ENCODE measurements around the gene C6orf15.
"Not testable (repeated sequence)": the region's sequence is repeated elsewhere in the genome, so short reads cannot be mapped to it uniquely, and the experiment has no call there.

Gene C6orf15

DNA sequence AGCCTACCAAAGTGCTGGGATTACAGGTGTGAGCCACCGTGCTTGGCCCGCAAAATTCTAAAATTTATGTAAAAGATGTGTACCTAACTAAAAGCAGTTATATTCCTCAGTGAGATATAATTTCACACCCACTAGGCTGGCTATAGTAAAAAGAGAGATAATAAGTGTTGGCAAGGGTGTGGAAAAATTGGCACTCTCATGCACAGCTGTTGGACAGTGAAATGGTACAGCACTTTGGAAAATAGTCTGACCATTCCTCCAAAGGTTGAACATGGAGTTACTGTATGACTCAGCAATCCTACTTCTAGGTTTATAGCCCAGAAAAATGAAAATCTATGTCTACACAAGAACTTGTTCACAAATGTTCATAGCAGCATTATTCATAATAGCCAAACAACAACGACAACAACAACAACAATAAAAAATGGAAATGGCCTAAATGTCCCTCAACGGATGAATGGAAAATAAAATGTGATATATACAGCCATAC is 13.9 kb downstream of the C6orf15 start:
- no peak for DNase-seq

DNA sequence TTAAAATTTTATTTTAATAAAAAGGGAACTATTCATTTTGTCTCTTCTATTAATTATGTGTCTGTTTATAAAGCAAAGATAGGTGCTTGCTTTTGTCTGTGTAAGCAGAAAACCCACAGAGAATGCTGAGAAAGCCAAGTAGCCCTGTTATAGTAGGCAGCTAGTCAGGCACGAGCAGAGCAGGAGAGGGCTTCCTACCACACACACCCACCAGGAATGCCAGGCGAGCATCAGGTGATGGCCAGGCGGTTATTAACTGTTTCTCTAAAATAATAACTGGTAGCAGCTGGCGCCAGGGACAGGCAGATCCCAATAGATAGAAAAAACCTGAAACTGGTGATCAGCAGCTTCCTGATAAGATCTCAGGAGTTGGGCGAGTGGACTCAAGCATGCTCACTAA is 15.7 kb downstream of the C6orf15 start:
- DNase-seq: no peak

DNA sequence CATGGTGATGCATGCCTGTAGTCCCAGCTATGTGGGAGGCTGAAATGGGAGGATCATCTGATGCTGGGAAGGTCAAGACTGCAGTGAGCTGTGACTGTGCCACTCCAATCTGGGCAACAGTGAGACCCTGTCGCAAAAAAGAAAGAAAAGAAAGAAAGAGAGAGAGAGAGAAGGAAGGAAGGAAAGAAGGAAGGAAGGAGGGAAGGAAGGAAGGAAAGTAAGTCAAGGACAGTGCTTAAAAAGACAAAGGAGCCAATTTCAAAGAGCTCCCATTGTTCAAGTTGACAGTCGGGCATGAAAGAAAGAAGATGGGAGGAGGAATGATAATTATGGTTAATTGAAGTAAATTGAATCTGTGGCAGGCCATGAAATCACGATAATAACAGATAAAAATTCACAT is 16.2 kb downstream of the C6orf15 start:
- DNase-seq: no peak

- DNase-seq: no peak
Measured at GRCh38 chr6:31094389-31094881, 17.9 kb downstream of the C6orf15 start.

DNA sequence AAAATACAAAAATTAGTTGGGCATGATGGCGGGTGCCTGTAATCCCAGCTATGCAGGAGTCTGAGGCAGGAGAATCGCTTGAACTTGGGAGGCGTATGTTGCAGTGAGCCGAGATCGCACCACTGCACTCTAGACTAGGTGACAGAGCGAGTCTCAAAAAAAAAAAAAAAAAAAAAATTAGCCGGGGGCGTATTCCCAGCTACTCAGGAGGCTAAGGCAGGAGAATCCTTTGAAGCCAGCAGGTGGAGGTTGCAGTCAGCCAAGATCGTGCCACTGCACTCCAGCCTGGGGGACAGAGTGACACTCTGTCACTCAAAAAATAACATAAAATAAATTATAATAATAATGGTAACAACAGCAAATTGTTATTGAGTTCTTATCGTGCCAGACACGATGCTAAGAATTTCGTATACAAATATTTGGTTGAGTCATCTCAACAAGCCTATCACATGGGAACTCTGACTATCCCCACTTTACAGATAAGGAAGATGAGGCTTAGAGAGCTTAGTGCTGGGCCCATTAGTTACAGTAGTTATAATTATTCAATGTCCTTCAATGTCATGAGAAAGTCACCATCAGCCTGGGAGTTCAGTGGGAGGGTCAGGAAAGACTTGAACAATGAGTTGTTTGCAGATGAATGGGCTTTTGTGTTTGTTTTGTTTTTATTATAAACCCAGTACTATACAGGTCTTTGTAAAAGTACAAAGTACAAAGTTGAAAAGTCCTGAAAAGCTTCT is 19.4 kb downstream of the C6orf15 start:
- DNase-seq: no peak

DNA sequence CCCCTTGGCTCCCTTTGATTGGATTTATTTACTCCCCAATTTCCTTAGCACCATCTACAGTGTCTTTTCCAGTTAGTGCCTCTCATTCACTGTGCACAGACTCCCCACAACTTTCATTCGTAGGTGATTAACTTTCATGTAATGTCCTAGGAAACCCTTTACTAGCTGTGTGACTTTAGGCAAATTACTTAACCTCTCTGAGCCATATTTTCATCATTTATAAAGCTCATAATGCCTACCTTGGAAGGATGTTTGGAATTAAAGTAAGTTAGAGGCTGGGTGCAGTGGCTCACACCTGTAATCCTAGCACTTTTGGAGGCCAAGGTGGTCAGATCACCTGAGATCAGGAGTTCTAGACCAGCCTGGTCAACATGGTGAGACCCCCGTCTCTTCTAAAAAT is 20.1 kb downstream of the C6orf15 start:
- no peak for DNase-seq

DNA sequence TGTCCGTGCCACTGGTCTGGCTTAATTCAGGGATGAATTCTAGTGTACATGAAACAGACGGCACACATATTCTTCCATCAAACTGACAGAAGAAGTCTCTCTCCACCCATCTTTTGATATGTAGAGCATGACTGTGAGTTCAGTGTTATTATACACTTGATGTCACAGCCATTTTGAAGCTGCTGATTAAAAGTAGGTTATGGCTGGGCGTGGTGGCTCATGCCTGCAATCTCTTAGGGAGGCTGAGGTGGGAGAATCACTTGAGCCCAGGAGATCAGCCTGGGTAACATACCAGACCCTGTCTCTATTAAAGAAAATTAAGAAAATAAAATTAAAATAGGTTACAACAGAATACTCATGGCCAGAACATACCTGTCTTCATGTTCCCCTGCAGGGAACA is 20.7 kb downstream of the C6orf15 start:
- DNase-seq: no peak

DNA sequence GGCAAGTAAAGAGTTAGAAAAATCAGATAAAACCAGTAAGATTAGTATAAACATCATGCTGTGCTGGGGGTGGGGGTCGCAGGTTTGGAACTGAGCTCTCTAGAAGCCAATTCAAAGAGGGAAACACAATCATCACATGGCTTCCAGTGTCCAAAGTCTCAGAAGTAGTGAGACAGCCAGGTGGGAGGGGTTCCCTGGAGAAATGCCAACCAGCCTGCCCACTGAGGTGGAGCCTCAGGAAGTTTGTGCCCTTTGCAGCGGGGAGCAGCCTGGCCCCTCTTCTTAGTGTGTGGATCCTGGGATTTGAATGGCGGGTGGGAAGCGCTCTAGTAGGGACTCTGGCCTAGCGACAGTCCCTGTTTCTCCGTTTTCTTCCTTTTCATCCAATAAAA is 21.4 kb downstream of the C6orf15 start:
- no peak for DNase-seq

- no peak for DNase-seq
Measured at GRCh38 chr6:31090275-31090972, 22.0 kb downstream of the C6orf15 start.

- DNase-seq: peak; percentile 54 to 91
Measured at GRCh38 chr6:31087494-31088089, 24.8 kb downstream of the C6orf15 start.

GRCh38 chr6:31086788-31087440 is 25.5 kb downstream of the C6orf15 start:
- no peak for DNase-seq

GRCh38 chr6:31083742-31084354 is 28.5 kb downstream of the C6orf15 start:
- peak in 1 of 2 experiments; percentile 53 for DNase-seq

DNA sequence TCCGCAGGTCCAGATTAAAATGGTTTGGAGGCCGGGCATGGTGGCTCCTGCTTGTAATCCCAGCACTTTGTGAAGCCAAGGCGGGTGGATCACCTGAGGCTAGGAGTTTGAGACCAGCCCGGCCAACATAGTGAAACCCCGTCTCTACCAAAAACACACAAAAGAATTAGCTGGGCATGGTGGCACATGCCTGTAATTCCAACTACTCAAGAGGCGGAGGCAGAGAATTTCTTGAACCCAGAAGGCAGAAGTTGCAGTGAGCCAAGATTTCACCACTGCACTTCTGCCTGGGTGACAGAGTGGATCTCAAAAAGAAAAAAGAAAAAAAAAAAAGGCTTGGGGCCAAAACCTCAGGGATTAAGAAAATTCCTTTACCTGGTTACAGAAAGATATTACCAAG is 30.5 kb downstream of the C6orf15 start:
- DNase-seq: no peak

- DNase-seq: peak; percentile 17 to 82
Measured at GRCh38 chr6:31079656-31080261, 32.6 kb downstream of the C6orf15 start.

DNA sequence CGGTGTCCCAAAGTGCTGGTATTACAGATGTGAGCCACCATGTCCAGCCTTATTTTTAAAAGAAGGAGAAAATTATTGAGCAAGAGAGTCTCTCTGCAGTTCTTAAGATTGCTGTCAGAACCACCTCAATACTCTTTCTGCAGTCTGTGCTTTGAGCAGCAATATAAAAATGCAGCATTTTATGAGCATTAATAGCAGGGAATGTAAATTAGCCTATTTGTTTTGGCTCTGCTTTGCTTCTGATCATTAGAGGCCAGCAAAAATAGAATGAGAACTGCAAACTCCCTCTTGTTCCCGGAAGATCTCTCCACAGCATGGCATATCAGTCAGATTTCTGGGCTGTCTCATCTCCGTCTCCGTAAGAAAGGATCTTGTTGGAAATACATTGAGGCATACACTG is 35.8 kb downstream of the C6orf15 start:
- no peak for DNase-seq

GRCh38 chr6:31075528-31075927 is 36.8 kb downstream of the C6orf15 start:
- no peak for DNase-seq

GRCh38 chr6:31074401-31074800 is 38.0 kb downstream of the C6orf15 start:
- DNase-seq: no peak

DNA sequence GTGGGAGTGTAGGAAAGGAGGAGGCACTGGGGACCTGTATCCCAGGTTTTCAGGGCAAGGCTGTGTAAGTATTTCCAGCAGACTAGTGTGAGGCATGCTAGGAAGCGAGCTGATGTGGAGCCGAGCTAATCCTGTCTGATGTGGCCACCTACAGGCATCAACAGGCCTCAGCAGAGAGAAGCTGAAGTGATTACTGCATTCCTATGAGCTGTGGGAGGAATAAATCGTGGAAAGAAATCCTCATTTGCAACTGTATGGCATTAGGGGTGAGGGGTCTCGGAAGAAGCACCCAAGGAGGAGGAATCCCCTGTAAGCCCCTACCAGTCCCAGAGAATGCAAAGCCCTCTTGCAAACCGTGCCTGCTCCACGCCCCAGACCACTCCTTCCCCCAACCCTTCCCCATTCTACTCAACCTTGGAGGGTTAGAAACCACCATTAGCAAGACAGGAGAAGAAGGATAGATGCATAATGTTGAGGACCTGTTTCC is 41.6 kb downstream of the C6orf15 start:
- DNase-seq: peak; percentile 6 to 73

DNA sequence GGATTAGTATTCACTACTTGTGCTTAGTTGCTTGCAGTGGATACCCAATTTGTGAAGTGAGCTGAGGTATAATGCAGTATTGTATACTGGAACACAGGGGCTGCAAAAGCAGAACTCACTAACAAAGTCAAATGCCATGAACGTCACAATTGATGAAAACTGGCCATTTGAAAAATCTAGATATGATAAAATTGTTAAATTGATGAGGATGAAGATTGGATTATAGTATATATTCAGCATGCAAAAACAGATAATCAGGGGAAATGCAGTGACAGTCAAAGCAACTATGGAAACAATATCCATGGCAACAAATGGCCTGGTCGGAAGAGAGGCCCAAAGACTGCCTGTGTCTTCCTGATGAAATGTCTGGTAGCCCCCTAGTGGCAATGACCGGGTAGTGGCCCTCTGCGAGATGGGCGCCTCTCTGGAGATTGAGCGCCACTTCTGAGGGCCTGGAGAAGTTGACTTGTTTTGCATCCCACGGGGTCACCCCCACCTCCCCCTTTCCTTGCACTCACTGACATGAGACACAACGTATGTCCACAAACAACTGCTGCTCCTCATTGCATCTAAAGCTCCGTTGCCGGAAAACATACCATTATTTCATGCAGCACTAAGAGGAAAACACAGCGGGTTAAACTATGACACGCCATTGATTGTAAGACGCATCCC is 43.6 kb downstream of the C6orf15 start:
- DNase-seq: peak; percentile 70 to 91

DNA sequence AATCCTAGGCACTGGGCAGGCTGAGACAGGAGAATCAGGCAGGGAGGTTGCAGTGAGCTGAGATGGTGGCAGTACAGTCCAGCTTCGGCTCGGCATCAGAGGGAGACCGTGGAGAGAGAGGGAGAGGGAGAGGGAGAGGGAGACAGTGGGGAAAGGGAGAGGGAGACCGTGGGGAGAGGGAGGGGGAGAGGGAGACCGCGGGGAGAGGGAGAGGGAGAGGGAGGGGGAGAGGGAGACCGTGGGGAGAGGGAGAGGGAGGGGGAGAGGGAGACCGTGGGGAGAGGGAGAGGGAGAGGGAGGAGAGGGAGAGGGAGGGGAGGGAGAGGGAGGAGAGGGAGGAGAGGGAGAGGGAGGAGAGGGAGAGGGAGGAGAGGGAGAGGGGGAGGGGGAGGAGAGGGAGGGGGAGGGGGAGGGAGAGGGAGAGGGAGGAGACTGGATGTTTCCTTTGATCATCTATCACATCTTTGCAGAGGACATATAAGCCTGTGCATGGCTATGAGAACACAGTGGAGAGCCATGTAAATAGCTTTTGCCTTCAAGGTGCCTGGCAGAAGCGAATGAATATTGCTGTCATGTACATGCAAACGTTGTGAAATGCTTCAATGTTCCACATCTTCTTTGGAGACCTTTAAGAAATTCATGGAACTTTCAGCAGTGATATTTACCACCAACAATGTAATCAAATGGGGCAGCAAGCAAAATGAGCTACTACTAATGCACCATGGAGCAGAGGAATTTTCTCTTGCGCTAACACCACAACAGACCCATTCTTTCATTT is 44.3 kb downstream of the C6orf15 start:
- peak in 1 of 2 experiments; percentile 7 for DNase-seq

GRCh38 chr6:31067028-31067427 is 45.3 kb downstream of the C6orf15 start:
- not testable (repeated sequence) for DNase-seq
